CD14-positive monocyte (primary cell): ENCODE results near the gene NTRK3. TPM values are rescaled to one million over a fixed set of nuclear protein-coding genes. Genes with fewer than 3 reads are reported as not detected.

ENCODE experiments used
- DNase-seq, 3 donors: peaks; one replicate each; pipeline ENCODE4 v3.0.0-alpha.2; 2011 to 2022
- H2AFZ ChIP-seq: 2 replicates; pipeline ENCODE4 v1.6.0; 2012; ENCODE audit warnings: mild to moderate bottlenecking, low read depth, low read length, inconsistent platforms; ENCODE audit not compliant: insufficient read depth, poor library complexity, severe bottlenecking
- H3K27ac ChIP-seq, 2 donors: 1 replicate in 1 of 2; 2 replicates in 1 of 2; pipeline ENCODE4 v1.5.1; 2012 to 2013; ENCODE audit warnings: low read length in 2 of 2, control low read depth in 1 of 2, inconsistent platforms in 1 of 2, low read depth in 1 of 2, mild to moderate bottlenecking in 1 of 2
- H3K27me3 ChIP-seq, 2 donors: one replicate each; pipeline versions ENCODE4 v1.6.0 to v1.6.1; 2011 to 2013; ENCODE audit warnings: low read length in 2 of 2; ENCODE audit not compliant: control insufficient read depth in 2 of 2, insufficient read depth in 2 of 2
- H3K36me3 ChIP-seq, 2 donors: replicated peaks in 1 of 2; 1 replicate in 1 of 2; 2 replicates in 1 of 2; pipeline versions ENCODE4 v1.5.1 to v1.6.1; 2012 to 2013; ENCODE audit warnings: low read length in 2 of 2, control low read depth in 1 of 2, inconsistent platforms in 1 of 2, mild to moderate bottlenecking in 1 of 2; ENCODE audit not compliant: insufficient read depth in 2 of 2, control insufficient read depth in 1 of 2
- H3K4me1 ChIP-seq, 2 donors: 1 replicate in 1 of 2; 2 replicates in 1 of 2; pipeline versions ENCODE4 v1.5.1 to v1.6.1; 2012 to 2013; ENCODE audit warnings: low read length in 2 of 2, control low read depth in 1 of 2, inconsistent platforms in 1 of 2, mild to moderate bottlenecking in 1 of 2, moderate library complexity in 1 of 2; ENCODE audit not compliant: insufficient read depth in 2 of 2, control insufficient read depth in 1 of 2
- H3K4me2 ChIP-seq: replicated peaks from 2 replicates; pipeline ENCODE3; 2012; ENCODE audit warnings: low read length, moderate library complexity, mild to moderate bottlenecking; ENCODE audit not compliant: poor library complexity, severe bottlenecking; ENCODE audit errors: extremely low read depth
- H3K4me3 ChIP-seq, 3 experiments: fragments of 200-600 bp in 1 of 3; sonication (generic) in 1 of 3; replicated peaks in 1 of 3; 1 replicate in 2 of 3; 2 replicates in 1 of 3; pipeline ENCODE4 v1.5.1; 2011 to 2013; ENCODE audit warnings: low read length in 3 of 3, mild to moderate bottlenecking in 3 of 3, control low read depth in 2 of 3, low read depth in 2 of 3, inconsistent platforms in 1 of 3, moderate library complexity in 1 of 3
- H3K79me2 ChIP-seq: 2 replicates; pipeline ENCODE4 v1.6.0; 2012; ENCODE audit warnings: mild to moderate bottlenecking, control low read depth, inconsistent platforms, low read length, moderate library complexity; ENCODE audit not compliant: insufficient read depth
- H3K9ac ChIP-seq: 2 replicates; pipeline ENCODE4 v1.6.0; 2017; ENCODE audit warnings: low read length, mild to moderate bottlenecking; ENCODE audit not compliant: insufficient read depth, poor library complexity, severe bottlenecking
- H3K9me3 ChIP-seq, 2 donors: replicated peaks in 1 of 2; 1 replicate in 1 of 2; 2 replicates in 1 of 2; pipeline versions ENCODE4 v1.5.1 to v1.6.1; 2012 to 2013; ENCODE audit warnings: low read length in 2 of 2, control low read depth in 1 of 2; ENCODE audit not compliant: control insufficient read depth in 1 of 2, insufficient read depth in 1 of 2
- H4K20me1 ChIP-seq: 2 replicates; pipeline ENCODE4 v1.6.0; 2012; ENCODE audit warnings: mild to moderate bottlenecking, low read length, control low read depth, moderate library complexity; ENCODE audit not compliant: insufficient read depth
- H3K27ac Mint-ChIP-seq, 7 donors: one replicate each; pipeline ENCODE4 v1.8.0; 2020; ENCODE audit warnings: mild to moderate bottlenecking in 7 of 7, mixed read lengths in 7 of 7, moderate library complexity in 6 of 7, inconsistent platforms in 2 of 7
- H3K27me3 Mint-ChIP-seq, 3 donors: one replicate each; pipeline ENCODE4 v1.8.0; 2021 to 2022; ENCODE audit warnings: low read depth in 3 of 3, mild to moderate bottlenecking in 3 of 3, mixed read lengths in 3 of 3, moderate library complexity in 3 of 3, inconsistent platforms in 1 of 3
- H3K36me3 Mint-ChIP-seq, 2 donors: one replicate each; pipeline ENCODE4 v1.8.0; 2020; ENCODE audit warnings: mixed read lengths in 2 of 2, inconsistent platforms in 1 of 2, mild to moderate bottlenecking in 1 of 2
- H3K4me1 Mint-ChIP-seq: one replicate; pipeline ENCODE4 v1.8.0; 2020; ENCODE audit warnings: mild to moderate bottlenecking, mixed read lengths
- H3K4me3 Mint-ChIP-seq, 2 donors: one replicate each; pipeline ENCODE4 v1.8.0; 2020; ENCODE audit warnings: mild to moderate bottlenecking in 2 of 2, mixed read lengths in 2 of 2, moderate library complexity in 1 of 2
- H3K9me3 Mint-ChIP-seq, 7 donors: one replicate each; pipeline ENCODE4 v1.8.0; 2020 to 2022; ENCODE audit warnings: mixed read lengths in 7 of 7, mild to moderate bottlenecking in 6 of 7, moderate library complexity in 6 of 7, inconsistent platforms in 2 of 7
- CTCF ChIP-seq: fragments of 200-600 bp; IDR thresholded peaks from one replicate; pipeline ENCODE4 v1.8.0; 2022; ENCODE audit warnings: antibody characterized with exemption, mild to moderate bottlenecking
- WGBS: methylation state at CpG from one replicate; pipeline ENCODE4 v1.1.5; 2013; ENCODE audit warnings: missing lambda C conversion rate; ENCODE audit not compliant: insufficient coverage; 5-methylcytosine and 5-hydroxymethylcytosine counted together
- intact Hi-C, 2 donors: fragments of 100-400 bp; cut with micrococcal nuclease; formaldehyde crosslinking; loops; one replicate each; pipeline versions ENCODE4 v1.15.0 to v1.15.1; 2023
- polyA minus RNA-seq: library from RNA; depleted of rRNA, polyadenylated mRNA; stranded (reverse); fragments of >200 nt; gene quantifications from 2 replicates; pipeline ENCODE4 v1.2.3, GENCODE V29; 2012
- polyA plus RNA-seq, 3 donors: library from polyadenylated mRNA; depleted of rRNA in 1 of 3; unstranded in 2 of 3; stranded (reverse) in 1 of 3; fragments of 300-500 nt in 2 of 3; fragments of >200 nt in 1 of 3; fragmentation: Illumina TruSeq in 2 of 3; gene quantifications; 1 replicate in 2 of 3; 2 replicates in 1 of 3; pipeline ENCODE4 v1.2.3, GENCODE V29; 2012 to 2021
- total RNA-seq, 12 experiments: library from RNA in 1 of 12; stranded (reverse) in 1 of 12; fragments of 120-200 nt in 1 of 12; gene quantifications; one replicate each; pipeline ENCODE4 v1.2.4 and lab custom pipeline; 2013 to 2026; ENCODE audit warnings: mixed read lengths in 6 of 12, inconsistent platforms in 1 of 12

Gene NTRK3
- 0.08 TPM for total RNA-seq (2013)
- not detected for polyA plus RNA-seq
- polyA minus RNA-seq, result under 0.01 TPM in 1 of 2 replicates, not detected in the other
- 0.12 to 6.6 (median 1.5) reads per million in 11 experiments for total RNA-seq (lab: John Stamatoyannopoulos, UW)

GRCh38 chr15:88256279-88257230, at the start of gene NTRK3:
NTRK3 (minus strand) TSS chr15:88256739; CDS start chr15:88256153, 586 bp downstream.
- H3K36me3 ChIP-seq, result no peaks in the 10 kb centered on the region
- 0% methylated on average over 51 of the region's 95 CpGs for WGBS
- Mint-ChIP-seq H3K27me3 (peaks cover 66 to 81% (median 76%) of the 10 kb centered on the region in 3 donors), H3K9me3 (peaks cover 0 to 22% (median 11%) of the 10 kb centered on the region in 7 donors), H3K4me3 (peak within 1 kb of the TSS; percentile 58 to 89), H3K27ac (no peak within 1 kb of the TSS), H3K4me1 (peaks cover 12% of the 10 kb centered on the region), H3K36me3 (peaks cover 0 to 5% of the 10 kb centered on the region in 2 donors)
- peaks cover 25 to 65% of the 10 kb centered on the region in 2 donors for H3K27me3 ChIP-seq
- no peak for DNase-seq
- no peaks in the 10 kb centered on the region for H3K4me1 ChIP-seq
- H4K20me1 ChIP-seq, result no peaks in the 10 kb centered on the region
- H3K27ac ChIP-seq, result no peak within 1 kb of the TSS
- intact Hi-C loops, result no loop called here
- H3K9ac ChIP-seq, result no peak within 1 kb of the TSS
- H3K4me2 ChIP-seq, result peak within 1 kb of the TSS; percentile 41
- H3K9me3 ChIP-seq, result peaks cover 0 to 20% of the 10 kb centered on the region in 2 donors
- TF ChIP-seq CTCF, result no peak
- H2AFZ ChIP-seq, result no peak within 1 kb of the TSS
- H3K4me3 ChIP-seq, result no peak within 1 kb of the TSS
- no peaks in the 10 kb centered on the region for H3K79me2 ChIP-seq

- DNase-seq, result no peak
- Mint-ChIP-seq H3K27ac (no peak overlapping the region), H3K4me1 (no peaks in the 10 kb centered on the region), H3K4me3 (no peak overlapping the region), H3K36me3 (no peaks in the 10 kb centered on the region), H3K27me3 (peaks cover 3 to 10% (median 3%) of the 10 kb centered on the region in 3 donors), H3K9me3 (no peaks in the 10 kb centered on the region)
- Histone ChIP-seq H3K4me1 (no peaks in the 10 kb centered on the region), H3K79me2 (no peaks in the 10 kb centered on the region), H4K20me1 (no peaks in the 10 kb centered on the region), H3K4me2 (no peak overlapping the region), H3K9ac (no peak overlapping the region), H2AFZ (no peak overlapping the region), H3K4me3 (no peak overlapping the region), H3K27me3 (no peaks in the 10 kb centered on the region), H3K27ac (no peak overlapping the region), H3K9me3 (no peaks in the 10 kb centered on the region), H3K36me3 (no peaks in the 10 kb centered on the region)
- no peak for TF ChIP-seq CTCF
- intact Hi-C loops, result no loop called here
Measured at GRCh38 chr15:88303395-88303794, 46.9 kb upstream of the NTRK3 start.
